ENCODE measurements around the gene PDCD11.

Gene PDCD11

DNA sequence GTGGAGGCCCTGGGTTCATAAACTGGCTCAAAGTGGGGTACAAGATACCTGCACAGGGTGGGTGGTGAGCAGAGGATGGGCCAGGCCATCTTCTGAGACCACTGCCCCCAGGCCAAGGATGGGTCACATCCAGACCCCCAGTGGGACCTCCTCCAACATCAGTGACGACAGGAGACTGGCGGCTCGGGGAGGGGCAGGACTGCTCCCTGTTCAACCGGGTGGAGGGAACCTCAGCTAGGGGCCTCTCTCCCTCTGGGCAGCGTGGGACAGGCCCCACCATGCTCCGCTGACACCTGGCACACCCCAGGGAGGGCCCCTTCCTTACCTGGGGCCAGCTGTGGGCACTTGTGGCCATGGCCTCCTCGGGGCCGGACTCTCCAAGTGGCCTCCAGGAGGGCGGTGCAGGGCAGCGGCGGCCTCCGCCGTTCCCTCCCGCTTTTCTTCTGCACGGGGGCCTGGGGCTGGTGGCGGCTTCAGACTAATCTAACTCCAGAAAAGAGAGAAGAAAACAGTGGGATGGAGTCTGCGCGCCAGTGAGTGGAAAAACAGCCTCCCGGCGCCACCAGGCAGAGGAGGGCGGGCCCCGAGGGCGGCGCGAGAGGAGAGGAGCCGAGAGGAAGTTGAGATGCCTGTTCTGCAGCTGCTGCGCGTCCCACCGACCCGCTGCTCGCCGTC is 55.5 kb downstream of the PDCD11 start, which contains the start of gene CALHM2:
TSS of gene CALHM2 (minus strand) at position 540 of the 675 bp plus-strand sequence. CDS start 2,429 bp downstream, outside the sequence.
- H3K4me1 ChIP-seq (ENCODE audit: control insufficient read depth, insufficient read depth, low read length) = peaks cover 8% of the 10 kb centered on the region
- no peaks in the 10 kb centered on the region for H3K27me3 ChIP-seq (ENCODE audit: control insufficient read depth, insufficient read depth, low read length)
- H3K4me3 ChIP-seq (ENCODE audit: low read depth, low read length) = peak within 1 kb of the TSS; percentile 39
- no peaks in the 10 kb centered on the region for H3K9me3 ChIP-seq (ENCODE audit: control insufficient read depth, insufficient read depth, low read length)
- H3K9ac ChIP-seq (ENCODE audit: low read depth, low read length) = peak within 1 kb of the TSS; percentile 47
- no peaks in the 10 kb centered on the region for H3K36me3 ChIP-seq (ENCODE audit: control insufficient read depth, insufficient read depth, low read length)

DNA sequence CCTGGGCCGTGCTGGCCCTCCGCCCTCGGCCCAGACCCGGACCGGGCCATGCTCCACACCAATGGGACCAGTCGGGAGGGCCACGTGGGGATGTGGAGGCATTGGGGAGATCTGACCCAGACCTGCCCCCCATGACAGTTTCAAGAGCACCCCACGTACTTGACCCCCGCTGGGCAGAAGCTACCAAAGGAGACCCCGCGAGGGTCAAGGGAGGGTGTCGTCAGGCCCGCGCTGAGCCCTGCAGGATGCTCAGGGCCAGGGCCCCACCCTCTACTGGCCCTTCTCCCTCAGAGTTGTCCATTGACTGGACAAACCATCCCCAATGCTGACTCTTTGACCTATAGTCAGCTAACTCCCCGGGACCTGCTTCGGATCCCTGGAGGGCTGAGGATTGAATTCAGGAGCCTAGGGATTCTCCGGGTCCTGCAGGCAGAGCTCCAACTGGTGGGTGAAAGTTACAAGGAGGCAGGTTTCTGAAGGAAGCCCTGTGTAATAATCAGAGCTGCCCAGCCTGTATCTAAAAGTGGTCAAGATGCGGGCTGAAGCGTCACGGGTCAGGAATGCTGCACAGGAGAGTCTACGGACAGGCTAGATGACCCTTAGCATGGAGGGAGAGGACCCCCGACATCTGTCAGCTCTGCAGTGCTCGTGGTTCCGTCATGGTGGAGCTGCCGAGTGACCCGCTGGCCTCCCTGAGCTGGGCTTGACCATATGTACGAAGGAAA is 56.2 kb downstream of the PDCD11 start:
- H3K27me3 ChIP-seq (ENCODE audit: control insufficient read depth, insufficient read depth, low read length) = no peaks in the 10 kb centered on the region
- H3K9me3 ChIP-seq (ENCODE audit: control insufficient read depth, insufficient read depth, low read length) = no peaks in the 10 kb centered on the region
- H3K4me3 ChIP-seq (ENCODE audit: low read depth, low read length) = peak overlapping the region; percentile 39
- no peaks in the 10 kb centered on the region for H3K36me3 ChIP-seq (ENCODE audit: control insufficient read depth, insufficient read depth, low read length)
- H3K9ac ChIP-seq (ENCODE audit: low read depth, low read length) = no peak overlapping the region
- H3K4me1 ChIP-seq (ENCODE audit: control insufficient read depth, insufficient read depth, low read length) = peaks cover 8% of the 10 kb centered on the region

DNA sequence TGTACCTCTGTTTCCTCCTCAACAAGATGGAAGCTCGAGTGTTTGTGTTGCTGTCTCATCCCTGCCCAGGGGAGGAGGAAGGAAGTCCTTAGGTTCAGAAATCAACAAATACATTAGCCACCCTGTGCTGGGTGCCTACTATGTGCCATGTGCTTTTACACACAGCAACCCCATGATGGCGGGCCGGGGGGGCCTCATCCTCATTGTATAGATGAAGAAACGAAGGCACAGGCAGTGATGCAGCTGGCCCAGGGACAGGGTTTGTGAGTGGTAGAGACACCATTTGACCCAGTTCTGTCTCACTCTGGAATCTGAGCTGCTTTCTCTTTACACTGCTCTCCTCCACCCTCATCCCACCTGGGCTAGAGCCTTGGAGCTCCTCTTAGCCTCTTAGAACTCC is 57.6 kb downstream of the PDCD11 start:
- H3K9me3 ChIP-seq (ENCODE audit: control insufficient read depth, insufficient read depth, low read length) = no peaks in the 10 kb centered on the region
- no peaks in the 10 kb centered on the region for H3K27me3 ChIP-seq (ENCODE audit: control insufficient read depth, insufficient read depth, low read length)
- H3K4me3 ChIP-seq (ENCODE audit: low read depth, low read length) = no peak overlapping the region
- H3K36me3 ChIP-seq (ENCODE audit: control insufficient read depth, insufficient read depth, low read length) = no peaks in the 10 kb centered on the region
- peaks cover 8% of the 10 kb centered on the region for H3K4me1 ChIP-seq (ENCODE audit: control insufficient read depth, insufficient read depth, low read length)
- no peak overlapping the region for H3K9ac ChIP-seq (ENCODE audit: low read depth, low read length)

DNA sequence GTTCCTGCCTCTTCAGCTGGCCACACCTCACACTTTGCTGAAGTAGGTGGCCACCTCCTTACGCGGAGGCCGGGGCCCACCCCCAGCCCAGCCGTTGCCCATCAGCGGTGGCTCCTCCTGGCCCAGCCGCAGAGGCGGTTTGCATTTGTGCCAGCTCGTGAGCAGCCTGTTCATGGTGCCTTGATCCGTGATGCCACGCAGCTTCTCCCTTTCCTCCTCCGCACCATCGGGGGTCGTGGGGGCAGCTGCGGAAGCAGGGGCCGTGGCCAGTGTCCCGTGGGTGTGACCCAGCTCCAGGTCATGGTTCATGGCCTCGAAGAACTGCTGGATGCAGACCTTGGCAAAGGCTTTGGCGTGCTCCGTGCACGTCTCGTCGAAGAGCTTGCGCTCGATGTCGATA is 58.8 kb downstream of the PDCD11 start:
- no peaks in the 10 kb centered on the region for H3K36me3 ChIP-seq (ENCODE audit: control insufficient read depth, insufficient read depth, low read length)
- H3K4me1 ChIP-seq (ENCODE audit: control insufficient read depth, insufficient read depth, low read length) = peaks cover 11% of the 10 kb centered on the region
- no peaks in the 10 kb centered on the region for H3K27me3 ChIP-seq (ENCODE audit: control insufficient read depth, insufficient read depth, low read length)
- H3K9me3 ChIP-seq (ENCODE audit: control insufficient read depth, insufficient read depth, low read length) = no peaks in the 10 kb centered on the region
- H3K9ac ChIP-seq (ENCODE audit: low read depth, low read length) = no peak overlapping the region
- no peak overlapping the region for H3K4me3 ChIP-seq (ENCODE audit: low read depth, low read length)

DNA sequence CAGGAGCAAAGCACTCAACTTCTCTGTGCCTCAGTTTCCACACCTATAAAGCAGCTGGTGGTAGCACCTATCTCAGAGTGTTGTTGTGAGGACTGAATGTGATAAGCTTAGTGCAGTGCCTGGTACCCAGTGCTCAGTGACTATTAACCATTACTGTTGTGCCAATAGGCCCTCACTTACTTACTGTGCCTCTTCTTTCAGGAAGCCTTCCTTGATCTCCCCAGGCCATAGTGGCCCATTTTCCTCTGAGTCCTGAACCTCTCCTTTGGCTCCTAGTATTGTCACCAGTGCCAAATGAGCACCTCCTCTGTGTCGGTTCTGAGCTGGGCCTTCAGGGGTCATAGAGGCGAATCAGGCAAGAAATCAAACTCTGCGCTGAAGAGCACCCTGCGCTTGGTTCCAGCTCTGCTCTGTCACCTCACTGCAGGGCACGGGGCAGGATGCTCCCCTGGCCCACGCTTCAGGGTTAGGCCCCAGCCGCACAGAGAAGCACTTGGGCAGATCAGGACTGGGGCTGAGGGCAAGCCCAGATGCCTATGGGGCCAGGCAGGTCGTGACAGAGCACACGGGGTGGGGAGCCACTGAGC is 59.7 kb downstream of the PDCD11 start:
- no peaks in the 10 kb centered on the region for H3K36me3 ChIP-seq (ENCODE audit: control insufficient read depth, insufficient read depth, low read length)
- peaks cover 9% of the 10 kb centered on the region for H3K4me1 ChIP-seq (ENCODE audit: control insufficient read depth, insufficient read depth, low read length)
- H3K4me3 ChIP-seq (ENCODE audit: low read depth, low read length) = no peak overlapping the region
- H3K27me3 ChIP-seq (ENCODE audit: control insufficient read depth, insufficient read depth, low read length) = no peaks in the 10 kb centered on the region
- H3K9ac ChIP-seq (ENCODE audit: low read depth, low read length) = no peak overlapping the region
- no peaks in the 10 kb centered on the region for H3K9me3 ChIP-seq (ENCODE audit: control insufficient read depth, insufficient read depth, low read length)

DNA sequence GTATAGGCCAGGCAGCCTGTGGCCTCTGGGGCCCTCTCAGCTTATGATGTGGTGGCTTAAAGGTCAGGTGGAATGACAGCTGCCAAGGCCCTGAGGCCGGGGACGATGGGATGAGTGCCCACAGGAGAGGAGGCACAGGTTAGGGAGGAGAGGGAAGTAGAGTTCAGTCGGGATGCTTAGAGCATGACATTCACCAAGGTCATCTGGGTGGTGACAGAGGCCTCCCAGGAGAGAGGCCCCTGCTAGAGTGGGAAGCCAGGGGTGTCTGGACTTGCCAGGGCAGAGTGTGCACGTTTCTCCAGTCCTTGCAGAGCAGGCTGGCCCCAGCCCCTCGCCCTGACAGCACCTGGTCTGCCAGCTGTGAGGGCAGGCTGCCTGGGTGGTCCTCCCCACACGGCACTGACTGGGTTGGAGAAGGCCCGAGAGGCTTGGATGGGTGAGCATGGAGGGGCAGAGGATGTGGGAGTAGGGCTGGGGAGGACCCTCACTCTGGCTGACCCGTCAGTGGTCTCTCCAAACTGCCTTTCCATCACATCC is 60.8 kb downstream of the PDCD11 start:
- Histone ChIP-seq H3K9me3 (ENCODE audit: control insufficient read depth, insufficient read depth, low read length) (no peaks in the 10 kb centered on the region), H3K4me3 (ENCODE audit: low read depth, low read length) (no peak overlapping the region), H3K27me3 (ENCODE audit: control insufficient read depth, insufficient read depth, low read length) (no peaks in the 10 kb centered on the region), H3K9ac (ENCODE audit: low read depth, low read length) (no peak overlapping the region), H3K4me1 (ENCODE audit: control insufficient read depth, insufficient read depth, low read length) (peaks cover 7% of the 10 kb centered on the region), H3K36me3 (ENCODE audit: control insufficient read depth, insufficient read depth, low read length) (no peaks in the 10 kb centered on the region)

DNA sequence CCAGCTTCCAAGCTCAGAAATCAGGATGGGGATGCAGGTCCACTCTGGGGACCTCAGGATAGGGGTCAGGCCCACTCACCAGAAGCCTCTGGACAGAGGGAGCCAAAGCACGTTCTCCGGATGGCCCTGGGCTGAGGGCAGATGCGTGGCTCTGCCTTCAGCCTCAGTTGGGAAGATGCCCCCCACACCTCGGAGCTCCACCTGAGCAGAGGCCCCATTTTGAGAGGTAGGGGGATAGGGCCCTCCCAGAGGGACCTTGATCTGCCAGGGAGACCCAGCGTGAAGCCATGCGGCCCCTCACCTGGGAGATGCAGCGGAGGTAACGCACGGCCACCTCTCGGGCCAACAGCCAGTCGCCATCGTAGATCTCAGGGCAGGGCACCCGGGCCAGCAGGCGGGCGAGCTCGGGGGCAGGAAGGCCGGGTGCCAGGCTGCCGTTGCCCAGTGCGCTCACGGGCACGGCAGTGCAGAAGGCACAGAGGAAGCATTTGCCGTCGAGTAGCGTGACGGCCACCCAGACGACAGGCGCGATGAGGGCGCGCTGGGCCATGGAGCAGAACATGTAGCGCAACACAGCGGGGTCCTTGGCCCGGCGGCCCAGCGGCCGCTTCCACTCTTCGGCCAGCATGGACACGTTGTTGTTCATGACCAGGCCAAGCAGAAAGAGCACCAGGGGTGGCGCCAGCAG is 61.6 kb downstream of the PDCD11 start:
- Histone ChIP-seq H3K4me3 (ENCODE audit: low read depth, low read length) (no peak overlapping the region), H3K4me1 (ENCODE audit: control insufficient read depth, insufficient read depth, low read length) (peaks cover 3% of the 10 kb centered on the region), H3K9me3 (ENCODE audit: control insufficient read depth, insufficient read depth, low read length) (no peaks in the 10 kb centered on the region), H3K9ac (ENCODE audit: low read depth, low read length) (no peak overlapping the region), H3K36me3 (ENCODE audit: control insufficient read depth, insufficient read depth, low read length) (no peaks in the 10 kb centered on the region), H3K27me3 (ENCODE audit: control insufficient read depth, insufficient read depth, low read length) (no peaks in the 10 kb centered on the region)

DNA sequence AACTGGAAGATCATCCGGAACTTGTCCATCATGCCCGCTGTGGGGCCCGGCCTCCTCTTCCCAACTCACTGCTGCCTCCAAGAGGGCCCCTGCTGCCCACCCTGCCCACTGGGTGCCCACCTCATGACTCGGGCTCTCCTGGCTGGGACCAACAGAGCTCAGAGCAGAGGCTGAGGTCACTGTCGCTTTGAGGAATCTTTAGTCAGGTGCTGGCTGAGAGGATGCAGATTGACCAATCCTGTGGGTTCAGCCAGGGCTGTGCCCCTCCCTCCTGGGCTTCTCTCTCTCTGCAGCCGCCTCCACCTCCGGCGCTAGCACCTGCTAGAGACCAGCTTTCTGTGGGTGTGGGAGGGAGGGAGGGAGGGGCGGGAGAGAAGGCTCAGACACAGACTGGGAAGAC is 62.3 kb downstream of the PDCD11 start, which contains the start of gene CALHM1:
TSS of gene CALHM1 (minus strand) at position 181 of the 400 bp plus-strand sequence. CDS start at position 32, 149 bp downstream.
- no peak within 1 kb of the TSS for H3K9ac ChIP-seq (ENCODE audit: low read depth, low read length)

DNA sequence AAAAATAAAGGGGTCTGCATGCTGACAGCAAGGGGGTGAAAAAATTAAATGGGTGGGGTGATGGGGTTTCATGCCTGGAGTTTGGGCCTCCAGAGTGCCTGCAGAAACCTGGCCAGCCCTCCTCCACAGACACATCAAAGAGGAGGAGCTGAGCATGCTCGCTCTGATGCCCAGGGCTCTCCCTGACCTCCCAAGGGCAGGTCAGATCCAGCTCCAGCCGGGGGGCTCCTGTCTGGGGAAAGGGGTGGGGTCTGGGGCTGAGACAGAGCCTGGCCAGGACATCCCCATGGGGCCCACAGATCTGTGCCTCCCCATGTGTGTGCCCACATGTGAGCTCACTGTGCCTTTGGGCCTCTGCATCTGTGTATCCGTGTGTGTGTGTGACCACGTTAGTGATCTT is 63.2 kb downstream of the PDCD11 start:
- no peaks in the 10 kb centered on the region for H3K9me3 ChIP-seq (ENCODE audit: control insufficient read depth, insufficient read depth, low read length)
- no peak overlapping the region for H3K4me3 ChIP-seq (ENCODE audit: low read depth, low read length)
- H3K27me3 ChIP-seq (ENCODE audit: control insufficient read depth, insufficient read depth, low read length) = no peaks in the 10 kb centered on the region
- H3K4me1 ChIP-seq (ENCODE audit: control insufficient read depth, insufficient read depth, low read length) = peaks cover 3% of the 10 kb centered on the region
- H3K9ac ChIP-seq (ENCODE audit: low read depth, low read length) = no peak overlapping the region
- H3K36me3 ChIP-seq (ENCODE audit: control insufficient read depth, insufficient read depth, low read length) = no peaks in the 10 kb centered on the region

More for the DNA sequence above, 62.3 kb downstream of the PDCD11 start, which contains the start of gene CALHM1:
- Histone ChIP-seq H3K4me3 (ENCODE audit: low read depth, low read length) (no peak within 1 kb of the TSS), H3K27me3 (ENCODE audit: control insufficient read depth, insufficient read depth, low read length) (no peaks in the 10 kb centered on the region), H3K4me1 (ENCODE audit: control insufficient read depth, insufficient read depth, low read length) (peaks cover 3% of the 10 kb centered on the region), H3K36me3 (ENCODE audit: control insufficient read depth, insufficient read depth, low read length) (no peaks in the 10 kb centered on the region), H3K9me3 (ENCODE audit: control insufficient read depth, insufficient read depth, low read length) (no peaks in the 10 kb centered on the region)

DNA sequence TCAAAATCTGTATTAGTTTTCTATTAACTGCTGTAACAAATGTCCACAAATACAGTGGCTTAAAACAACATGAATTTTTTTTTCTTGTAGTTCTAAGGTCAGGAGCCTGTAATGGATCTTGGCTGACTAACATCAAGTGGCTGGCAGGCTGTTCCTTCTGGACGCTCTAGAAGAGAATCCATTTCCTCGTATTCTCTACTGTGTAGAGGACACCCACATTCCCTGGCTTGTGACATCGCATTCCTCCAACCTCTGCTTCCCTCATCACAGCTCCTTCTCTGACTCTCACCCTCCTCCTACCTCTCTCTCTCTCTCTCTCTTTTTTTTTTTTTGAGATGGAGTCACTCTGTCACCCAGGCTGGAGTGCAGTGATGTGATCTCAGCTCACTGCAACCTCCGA is 67.1 kb downstream of the PDCD11 start:
- H3K27me3 ChIP-seq (ENCODE audit: control insufficient read depth, insufficient read depth, low read length) = no peaks in the 10 kb centered on the region
- no peaks in the 10 kb centered on the region for H3K9me3 ChIP-seq (ENCODE audit: control insufficient read depth, insufficient read depth, low read length)
- H3K4me3 ChIP-seq (ENCODE audit: low read depth, low read length) = no peak overlapping the region
- H3K4me1 ChIP-seq (ENCODE audit: control insufficient read depth, insufficient read depth, low read length) = peaks cover 3% of the 10 kb centered on the region
- no peaks in the 10 kb centered on the region for H3K36me3 ChIP-seq (ENCODE audit: control insufficient read depth, insufficient read depth, low read length)
- no peak overlapping the region for H3K9ac ChIP-seq (ENCODE audit: low read depth, low read length)

DNA sequence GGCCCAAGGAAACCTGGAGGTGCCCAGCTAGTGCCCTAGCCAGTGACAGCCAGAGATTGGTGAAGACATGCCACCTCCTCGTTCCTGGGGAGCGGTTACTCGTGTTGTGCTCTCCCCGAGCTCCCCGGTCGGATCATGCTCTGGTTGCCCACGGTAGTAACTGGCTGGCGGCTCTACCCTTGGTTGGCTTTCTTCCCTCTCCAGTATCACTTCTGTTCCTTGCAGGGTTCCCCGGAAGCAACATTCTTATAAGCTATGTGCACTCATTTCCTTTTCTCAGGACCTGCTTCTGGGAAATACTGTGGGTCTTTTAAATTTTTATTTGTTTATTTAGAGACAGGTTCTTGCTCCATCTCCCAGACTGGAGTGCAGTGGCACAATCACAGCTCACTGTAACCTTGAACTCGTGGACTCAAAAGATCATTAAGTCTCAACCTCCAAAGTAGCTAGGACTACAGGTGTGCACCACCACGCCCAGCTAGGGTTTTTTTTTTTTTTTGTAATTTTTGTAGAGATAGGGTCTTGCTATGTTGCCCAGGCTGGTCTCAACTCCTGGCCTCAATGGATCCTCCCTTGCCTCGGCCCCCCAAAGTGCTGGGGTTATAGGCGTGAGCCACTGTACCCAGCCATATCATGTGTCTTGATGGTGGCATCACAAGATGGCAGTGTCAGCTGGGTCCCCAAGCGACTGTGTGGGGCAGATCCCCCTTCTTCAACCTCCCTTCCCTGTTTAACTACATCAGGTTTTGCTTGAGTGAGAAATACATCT is 69.2 kb downstream of the PDCD11 start:
- H3K4me1 ChIP-seq (ENCODE audit: control insufficient read depth, insufficient read depth, low read length) = no peaks in the 10 kb centered on the region

More for the DNA sequence above, 69.2 kb downstream of the PDCD11 start:
- Histone ChIP-seq H3K27me3 (ENCODE audit: control insufficient read depth, insufficient read depth, low read length) (no peaks in the 10 kb centered on the region), H3K4me3 (ENCODE audit: low read depth, low read length) (no peak overlapping the region), H3K36me3 (ENCODE audit: control insufficient read depth, insufficient read depth, low read length) (no peaks in the 10 kb centered on the region), H3K9ac (ENCODE audit: low read depth, low read length) (no peak overlapping the region), H3K9me3 (ENCODE audit: control insufficient read depth, insufficient read depth, low read length) (no peaks in the 10 kb centered on the region)

Measured in iPS-15b (cell line).